Hepatocyte (in vitro differentiated cells): ENCODE data around the gene CYP51A1.

Experiments
- EZH2phosphoT487 ChIP-seq: fragments of 200-600 bp; sonication (generic); IDR thresholded peaks from one replicate; pipeline ENCODE4 v1.6.1; 2018; ENCODE audit warnings: antibody characterized with exemption, mild to moderate bottlenecking, low read depth, moderate library complexity; ENCODE audit not compliant: unreplicated experiment, severe bottlenecking
- TF ChIP-seq, protein P1 (sequence below): fragments of 200-600 bp; sonication (generic); IDR thresholded peaks from 2 replicates; pipeline ENCODE4 v1.5.1; 2016; ENCODE audit warnings: antibody characterized with exemption, mild to moderate bottlenecking; ENCODE audit not compliant: poor library complexity

DNA sequence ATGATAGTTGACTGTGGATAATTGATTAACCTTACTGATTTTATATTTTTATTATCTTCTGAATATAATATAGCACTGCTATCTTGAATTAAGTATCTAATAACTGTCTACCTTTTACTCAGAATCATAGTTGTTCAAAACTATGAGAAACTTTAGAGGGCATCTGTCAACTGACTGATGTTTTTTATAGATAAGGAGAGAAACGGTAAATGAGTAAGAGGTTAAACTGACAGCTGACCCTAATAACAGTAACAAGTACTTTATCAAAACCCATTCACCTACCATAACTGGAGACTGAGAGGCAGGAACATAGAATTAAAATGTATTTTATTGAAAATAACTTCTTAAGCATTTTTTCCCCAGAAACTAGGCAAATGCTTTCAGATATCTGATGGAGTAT is 62.2 kb downstream of the CYP51A1 start:
- TF ChIP-seq, protein P1, sequence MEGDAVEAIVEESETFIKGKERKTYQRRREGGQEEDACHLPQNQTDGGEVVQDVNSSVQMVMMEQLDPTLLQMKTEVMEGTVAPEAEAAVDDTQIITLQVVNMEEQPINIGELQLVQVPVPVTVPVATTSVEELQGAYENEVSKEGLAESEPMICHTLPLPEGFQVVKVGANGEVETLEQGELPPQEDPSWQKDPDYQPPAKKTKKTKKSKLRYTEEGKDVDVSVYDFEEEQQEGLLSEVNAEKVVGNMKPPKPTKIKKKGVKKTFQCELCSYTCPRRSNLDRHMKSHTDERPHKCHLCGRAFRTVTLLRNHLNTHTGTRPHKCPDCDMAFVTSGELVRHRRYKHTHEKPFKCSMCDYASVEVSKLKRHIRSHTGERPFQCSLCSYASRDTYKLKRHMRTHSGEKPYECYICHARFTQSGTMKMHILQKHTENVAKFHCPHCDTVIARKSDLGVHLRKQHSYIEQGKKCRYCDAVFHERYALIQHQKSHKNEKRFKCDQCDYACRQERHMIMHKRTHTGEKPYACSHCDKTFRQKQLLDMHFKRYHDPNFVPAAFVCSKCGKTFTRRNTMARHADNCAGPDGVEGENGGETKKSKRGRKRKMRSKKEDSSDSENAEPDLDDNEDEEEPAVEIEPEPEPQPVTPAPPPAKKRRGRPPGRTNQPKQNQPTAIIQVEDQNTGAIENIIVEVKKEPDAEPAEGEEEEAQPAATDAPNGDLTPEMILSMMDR, result no peak
- no peak for TF ChIP-seq EZH2phosphoT487
